Hepatocyte (in vitro differentiated cells): ENCODE data around the gene OPN1MW.

Source experiments
- EZH2 ChIP-seq: fragments of 200-600 bp; sonication (generic); IDR thresholded peaks from 2 replicates; pipeline ENCODE4 v1.6.1; 2016; ENCODE audit warnings: antibody characterized with exemption, mild to moderate bottlenecking, borderline replicate concordance
- EZH2phosphoT487 ChIP-seq: fragments of 200-600 bp; sonication (generic); IDR thresholded peaks from one replicate; pipeline ENCODE4 v1.6.1; 2018; ENCODE audit warnings: antibody characterized with exemption, mild to moderate bottlenecking, low read depth, moderate library complexity; ENCODE audit not compliant: unreplicated experiment, severe bottlenecking
- TF ChIP-seq, protein P1 (sequence below): fragments of 200-600 bp; sonication (generic); IDR thresholded peaks from 2 replicates; pipeline ENCODE4 v1.5.1; 2016; ENCODE audit warnings: antibody characterized with exemption, mild to moderate bottlenecking; ENCODE audit not compliant: poor library complexity

DNA sequence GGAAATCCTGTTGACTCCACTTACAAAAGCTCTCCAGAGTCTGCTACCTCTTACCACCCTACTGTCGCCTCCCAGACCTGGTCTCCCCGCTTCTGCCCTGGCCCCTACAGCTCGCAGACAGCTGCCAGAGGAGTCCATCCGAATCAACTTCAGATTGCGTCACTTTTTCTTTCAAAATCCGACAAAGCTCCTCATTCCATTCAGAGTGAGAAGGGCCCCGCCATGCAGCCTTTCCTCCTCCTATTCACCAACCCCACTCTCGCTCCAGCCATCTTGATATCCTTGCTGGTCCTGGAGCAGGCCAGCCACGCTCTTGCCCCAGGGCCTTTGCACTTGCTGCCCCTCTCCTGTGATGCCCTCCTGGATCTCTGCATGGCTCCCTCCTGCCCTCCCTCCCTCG, 43.5 kb upstream of the OPN1MW start:
- TF ChIP-seq, protein P1, sequence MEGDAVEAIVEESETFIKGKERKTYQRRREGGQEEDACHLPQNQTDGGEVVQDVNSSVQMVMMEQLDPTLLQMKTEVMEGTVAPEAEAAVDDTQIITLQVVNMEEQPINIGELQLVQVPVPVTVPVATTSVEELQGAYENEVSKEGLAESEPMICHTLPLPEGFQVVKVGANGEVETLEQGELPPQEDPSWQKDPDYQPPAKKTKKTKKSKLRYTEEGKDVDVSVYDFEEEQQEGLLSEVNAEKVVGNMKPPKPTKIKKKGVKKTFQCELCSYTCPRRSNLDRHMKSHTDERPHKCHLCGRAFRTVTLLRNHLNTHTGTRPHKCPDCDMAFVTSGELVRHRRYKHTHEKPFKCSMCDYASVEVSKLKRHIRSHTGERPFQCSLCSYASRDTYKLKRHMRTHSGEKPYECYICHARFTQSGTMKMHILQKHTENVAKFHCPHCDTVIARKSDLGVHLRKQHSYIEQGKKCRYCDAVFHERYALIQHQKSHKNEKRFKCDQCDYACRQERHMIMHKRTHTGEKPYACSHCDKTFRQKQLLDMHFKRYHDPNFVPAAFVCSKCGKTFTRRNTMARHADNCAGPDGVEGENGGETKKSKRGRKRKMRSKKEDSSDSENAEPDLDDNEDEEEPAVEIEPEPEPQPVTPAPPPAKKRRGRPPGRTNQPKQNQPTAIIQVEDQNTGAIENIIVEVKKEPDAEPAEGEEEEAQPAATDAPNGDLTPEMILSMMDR: no peak
- TF ChIP-seq EZH2phosphoT487: no peak
- TF ChIP-seq EZH2: no peak
